HEK293 (cell line): ENCODE measurements around the gene RIOK1.

Experiments used
- CTCF ChIA-PET: fragments of 350-600 bp; formaldehyde crosslinking; extraction: SDS; loops from one replicate; lab custom pipeline; 2021; ENCODE audit warnings: antibody characterized with exemption; lab: Yijun Ruan, JAX
- POLR2A ChIA-PET: fragments of 300-600 bp; formaldehyde crosslinking; extraction: SDS; loops from one replicate; lab custom pipeline; 2020; ENCODE audit warnings: antibody characterized with exemption, inconsistent platforms; lab: Yijun Ruan, JAX
- H3K27ac ChIP-seq: fragments of 200-500 bp; sonication (Bioruptor generic); 2 replicates; pipeline ENCODE4 v1.5.1; 2014; ENCODE audit warnings: low read depth, low read length, control low read depth, inconsistent platforms; ENCODE audit errors: extremely low read depth
- H3K36me3 ChIP-seq, 2 experiments: fragments of 200-500 bp in 1 of 2; sonication (Bioruptor generic) in 1 of 2; 1 replicate in 1 of 2; 2 replicates in 1 of 2; pipeline ENCODE4 v1.5.1; 2014 to 2017; ENCODE audit warnings: inconsistent platforms in 2 of 2, low read length in 2 of 2; ENCODE audit not compliant: control insufficient read depth in 2 of 2, insufficient read depth in 1 of 2
- H3K4me1 ChIP-seq: fragments of 200-500 bp; sonication (Bioruptor generic); 2 replicates; pipeline ENCODE4 v1.5.1; 2014; ENCODE audit warnings: mild to moderate bottlenecking, low read length, inconsistent platforms; ENCODE audit not compliant: control insufficient read depth, insufficient read depth
- H3K4me3 ChIP-seq: 2 replicates; pipeline ENCODE4 v1.5.1; 2011; ENCODE audit warnings: low read depth, mild to moderate bottlenecking, control low read depth, low read length, moderate library complexity
- H3K9me3 ChIP-seq: fragments of 200-500 bp; sonication (Bioruptor generic); 2 replicates; pipeline ENCODE4 v1.5.1; 2014; ENCODE audit warnings: low read depth, low read length, inconsistent platforms; ENCODE audit not compliant: control insufficient read depth, insufficient read depth
- GFI1B ChIP-seq: fragments of 450-650 bp; formaldehyde crosslinking; IDR thresholded peaks from 2 replicates; pipeline ENCODE4 v1.5.1; 2016; ENCODE audit warnings: missing biosample characterization, missing genetic modification characterization
- OVOL3 ChIP-seq: fragments of 450-650 bp; formaldehyde crosslinking; IDR thresholded peaks from 2 replicates; pipeline ENCODE4 v1.5.1; 2016; ENCODE audit warnings: missing biosample characterization, missing genetic modification characterization
- PRDM4 ChIP-seq: fragments of 450-650 bp; formaldehyde crosslinking; IDR thresholded peaks from 2 replicates; pipeline ENCODE4 v1.5.1; 2017; ENCODE audit warnings: missing biosample characterization, missing genetic modification characterization
- SP2 ChIP-seq: fragments of 450-650 bp; formaldehyde crosslinking; IDR thresholded peaks from 2 replicates; pipeline ENCODE4 v1.5.1; 2016; ENCODE audit warnings: missing biosample characterization, missing genetic modification characterization
- YY1 ChIP-seq: fragments of 450-650 bp; formaldehyde crosslinking; IDR thresholded peaks from 2 replicates; pipeline ENCODE4 v1.5.1; 2018; ENCODE audit warnings: missing biosample characterization, missing genetic modification characterization
- ZBTB20 ChIP-seq: fragments of 450-650 bp; formaldehyde crosslinking; IDR thresholded peaks from 2 replicates; pipeline ENCODE4 v1.5.1; 2016; ENCODE audit warnings: missing biosample characterization, missing genetic modification characterization
- ZNF133 ChIP-seq: fragments of 450-650 bp; formaldehyde crosslinking; IDR thresholded peaks from 2 replicates; pipeline ENCODE4 v1.5.1; 2016; ENCODE audit warnings: missing biosample characterization, missing genetic modification characterization
- ZNF169 ChIP-seq: fragments of 450-650 bp; formaldehyde crosslinking; IDR thresholded peaks from 2 replicates; pipeline ENCODE4 v1.5.1; 2016; ENCODE audit warnings: missing biosample characterization, missing genetic modification characterization
- ZNF19 ChIP-seq: fragments of 450-650 bp; formaldehyde crosslinking; IDR thresholded peaks from 2 replicates; pipeline ENCODE4; 2016; ENCODE audit warnings: missing biosample characterization, missing genetic modification characterization, low read depth
- ZNF510 ChIP-seq: fragments of 450-650 bp; formaldehyde crosslinking; IDR thresholded peaks from 2 replicates; pipeline ENCODE4 v1.5.1; 2018; ENCODE audit warnings: mild to moderate bottlenecking, missing genetic modification characterization, missing biosample characterization; ENCODE audit not compliant: insufficient replicate concordance
- ZNF558 ChIP-seq: fragments of 450-650 bp; formaldehyde crosslinking; IDR thresholded peaks from 2 replicates; pipeline ENCODE4 v1.5.1; 2016; ENCODE audit warnings: missing biosample characterization, missing genetic modification characterization
- ZNF560 ChIP-seq: fragments of 450-650 bp; formaldehyde crosslinking; IDR thresholded peaks from 2 replicates; pipeline ENCODE4 v1.5.1; 2017; ENCODE audit warnings: missing biosample characterization, missing genetic modification characterization, borderline replicate concordance
- ZNF600 ChIP-seq: fragments of 450-650 bp; formaldehyde crosslinking; IDR thresholded peaks from 2 replicates; pipeline ENCODE4 v1.5.1; 2016; ENCODE audit warnings: missing biosample characterization, missing genetic modification characterization
- ZNF830 ChIP-seq: fragments of 450-650 bp; IDR thresholded peaks from 2 replicates; pipeline ENCODE4 v1.5.0; 2018; ENCODE audit warnings: missing biosample characterization, missing genetic modification characterization, low read depth, mild to moderate bottlenecking, moderate library complexity
- TF ChIP-seq, protein P1 (sequence below): fragments of 450-650 bp; formaldehyde crosslinking; IDR thresholded peaks from 2 replicates; pipeline ENCODE4 v1.5.1; 2016; ENCODE audit warnings: missing biosample characterization, missing genetic modification characterization
- TF ChIP-seq, protein P2 (sequence below): fragments of 450-650 bp; formaldehyde crosslinking; IDR thresholded peaks from 2 replicates; pipeline ENCODE4 v1.5.1; 2016; ENCODE audit warnings: missing biosample characterization, missing genetic modification characterization, borderline replicate concordance
- TF ChIP-seq, protein P3 (sequence below): fragments of 450-650 bp; formaldehyde crosslinking; IDR thresholded peaks from 2 replicates; pipeline ENCODE4 v1.5.1; 2016; ENCODE audit warnings: missing biosample characterization, missing genetic modification characterization

Gene RIOK1

DNA sequence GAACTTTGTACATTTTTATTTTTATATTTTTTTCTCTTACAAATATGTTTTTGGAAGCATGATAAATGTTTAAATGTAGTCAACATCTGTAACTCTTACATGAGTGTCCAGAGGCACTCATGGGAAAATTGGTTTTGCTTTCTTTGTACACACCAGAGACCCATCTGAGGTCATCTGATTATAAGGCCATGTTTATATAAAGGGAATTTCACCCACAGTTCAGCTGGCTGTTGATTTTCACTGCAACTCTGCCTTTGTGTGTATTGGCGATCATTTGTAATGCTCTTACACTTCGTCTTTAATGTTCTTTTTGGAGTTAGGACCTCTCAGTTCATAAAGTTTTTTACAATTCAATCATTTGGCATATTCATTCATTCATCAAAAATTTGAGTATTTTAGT is 28.1 kb downstream of the RIOK1 start:
- H3K4me3 ChIP-seq, result no peak overlapping the region
- H3K36me3 ChIP-seq, result peaks cover 36 to 61% of the 10 kb centered on the region in 2 experiments
- no peak overlapping the region for H3K27ac ChIP-seq
- peaks cover 7% of the 10 kb centered on the region for H3K4me1 ChIP-seq
- ChIA-PET CTCF (interaction anchor here (0.7 to 1.0 kb wide), 2 partner anchors 157 to 179 kb away, joined by 3 read pairs; no protein-coding TSS in a partner anchor), POLR2A (no interaction called here)
- TF ChIP-seq, protein P1, sequence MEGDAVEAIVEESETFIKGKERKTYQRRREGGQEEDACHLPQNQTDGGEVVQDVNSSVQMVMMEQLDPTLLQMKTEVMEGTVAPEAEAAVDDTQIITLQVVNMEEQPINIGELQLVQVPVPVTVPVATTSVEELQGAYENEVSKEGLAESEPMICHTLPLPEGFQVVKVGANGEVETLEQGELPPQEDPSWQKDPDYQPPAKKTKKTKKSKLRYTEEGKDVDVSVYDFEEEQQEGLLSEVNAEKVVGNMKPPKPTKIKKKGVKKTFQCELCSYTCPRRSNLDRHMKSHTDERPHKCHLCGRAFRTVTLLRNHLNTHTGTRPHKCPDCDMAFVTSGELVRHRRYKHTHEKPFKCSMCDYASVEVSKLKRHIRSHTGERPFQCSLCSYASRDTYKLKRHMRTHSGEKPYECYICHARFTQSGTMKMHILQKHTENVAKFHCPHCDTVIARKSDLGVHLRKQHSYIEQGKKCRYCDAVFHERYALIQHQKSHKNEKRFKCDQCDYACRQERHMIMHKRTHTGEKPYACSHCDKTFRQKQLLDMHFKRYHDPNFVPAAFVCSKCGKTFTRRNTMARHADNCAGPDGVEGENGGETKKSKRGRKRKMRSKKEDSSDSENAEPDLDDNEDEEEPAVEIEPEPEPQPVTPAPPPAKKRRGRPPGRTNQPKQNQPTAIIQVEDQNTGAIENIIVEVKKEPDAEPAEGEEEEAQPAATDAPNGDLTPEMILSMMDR, result no peak
- TF ChIP-seq, protein P2, sequence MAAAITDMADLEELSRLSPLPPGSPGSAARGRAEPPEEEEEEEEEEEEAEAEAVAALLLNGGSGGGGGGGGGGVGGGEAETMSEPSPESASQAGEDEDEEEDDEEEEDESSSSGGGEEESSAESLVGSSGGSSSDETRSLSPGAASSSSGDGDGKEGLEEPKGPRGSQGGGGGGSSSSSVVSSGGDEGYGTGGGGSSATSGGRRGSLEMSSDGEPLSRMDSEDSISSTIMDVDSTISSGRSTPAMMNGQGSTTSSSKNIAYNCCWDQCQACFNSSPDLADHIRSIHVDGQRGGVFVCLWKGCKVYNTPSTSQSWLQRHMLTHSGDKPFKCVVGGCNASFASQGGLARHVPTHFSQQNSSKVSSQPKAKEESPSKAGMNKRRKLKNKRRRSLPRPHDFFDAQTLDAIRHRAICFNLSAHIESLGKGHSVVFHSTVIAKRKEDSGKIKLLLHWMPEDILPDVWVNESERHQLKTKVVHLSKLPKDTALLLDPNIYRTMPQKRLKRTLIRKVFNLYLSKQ (tag by site-specific recombination), result no peak
- no peak for TF ChIP-seq ZNF510 (tag by site-specific recombination)
- TF ChIP-seq ZBTB20 (tag by site-specific recombination), result no peak
- TF ChIP-seq OVOL3 (tag by site-specific recombination), result no peak
- no peaks in the 10 kb centered on the region for H3K9me3 ChIP-seq

GRCh38 chr6:7418238-7418905 is 28.8 kb downstream of the RIOK1 start:
- Histone ChIP-seq H3K4me1 (peaks cover 7% of the 10 kb centered on the region), H3K27ac (no peak overlapping the region), H3K36me3 (peaks cover 35 to 55% of the 10 kb centered on the region in 2 experiments), H3K4me3 (no peak overlapping the region), H3K9me3 (no peaks in the 10 kb centered on the region)
- no peak for TF ChIP-seq PRDM4 (tag by site-specific recombination)
- TF ChIP-seq ZNF558 (tag by site-specific recombination), result no peak
- TF ChIP-seq ZNF600 (tag by site-specific recombination), result 0 out of 2 replicates have a peak, but pooled peaks have one; percentile 53
- TF ChIP-seq ZNF19 (tag by site-specific recombination), result no peak
- TF ChIP-seq ZNF560 (tag by site-specific recombination), result no peak
- POLR2A ChIA-PET, result interaction anchor here (0.7 kb wide), 1 partner anchor 28 kb away, joined by 3 read pairs; the partner anchor contains the start of genes CAGE1 and RIOK1
- CTCF ChIA-PET, result no interaction called here

GRCh38 chr6:7419065-7419464 is 29.5 kb downstream of the RIOK1 start:
- Histone ChIP-seq H3K4me3 (no peak overlapping the region), H3K36me3 (peaks cover 30 to 48% of the 10 kb centered on the region in 2 experiments), H3K27ac (no peak overlapping the region), H3K9me3 (no peaks in the 10 kb centered on the region), H3K4me1 (peaks cover 7% of the 10 kb centered on the region)
- ChIA-PET CTCF (no interaction called here), POLR2A (interaction anchor here (0.7 kb wide), 1 partner anchor 29 kb away, joined by 3 read pairs; the partner anchor contains the start of genes CAGE1 and RIOK1)
- TF ChIP-seq ZNF169, result no peak
- TF ChIP-seq, protein P3, sequence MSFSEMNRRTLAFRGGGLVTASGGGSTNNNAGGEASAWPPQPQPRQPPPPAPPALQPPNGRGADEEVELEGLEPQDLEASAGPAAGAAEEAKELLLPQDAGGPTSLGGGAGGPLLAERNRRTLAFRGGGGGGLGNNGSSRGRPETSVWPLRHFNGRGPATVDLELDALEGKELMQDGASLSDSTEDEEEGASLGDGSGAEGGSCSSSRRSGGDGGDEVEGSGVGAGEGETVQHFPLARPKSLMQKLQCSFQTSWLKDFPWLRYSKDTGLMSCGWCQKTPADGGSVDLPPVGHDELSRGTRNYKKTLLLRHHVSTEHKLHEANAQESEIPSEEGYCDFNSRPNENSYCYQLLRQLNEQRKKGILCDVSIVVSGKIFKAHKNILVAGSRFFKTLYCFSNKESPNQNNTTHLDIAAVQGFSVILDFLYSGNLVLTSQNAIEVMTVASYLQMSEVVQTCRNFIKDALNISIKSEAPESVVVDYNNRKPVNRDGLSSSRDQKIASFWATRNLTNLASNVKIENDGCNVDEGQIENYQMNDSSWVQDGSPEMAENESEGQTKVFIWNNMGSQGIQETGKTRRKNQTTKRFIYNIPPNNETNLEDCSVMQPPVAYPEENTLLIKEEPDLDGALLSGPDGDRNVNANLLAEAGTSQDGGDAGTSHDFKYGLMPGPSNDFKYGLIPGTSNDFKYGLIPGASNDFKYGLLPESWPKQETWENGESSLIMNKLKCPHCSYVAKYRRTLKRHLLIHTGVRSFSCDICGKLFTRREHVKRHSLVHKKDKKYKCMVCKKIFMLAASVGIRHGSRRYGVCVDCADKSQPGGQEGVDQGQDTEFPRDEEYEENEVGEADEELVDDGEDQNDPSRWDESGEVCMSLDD, result no peak
- TF ChIP-seq ZNF830 (tag by site-specific recombination), result no peak
- no peak for TF ChIP-seq GFI1B
- TF ChIP-seq, protein P1, result no peak
- TF ChIP-seq YY1, result no peak
- TF ChIP-seq ZNF133, result no peak
- TF ChIP-seq SP2 (tag by site-specific recombination), result no peak
